ENCODE data around the gene CAMK4.

DNA sequence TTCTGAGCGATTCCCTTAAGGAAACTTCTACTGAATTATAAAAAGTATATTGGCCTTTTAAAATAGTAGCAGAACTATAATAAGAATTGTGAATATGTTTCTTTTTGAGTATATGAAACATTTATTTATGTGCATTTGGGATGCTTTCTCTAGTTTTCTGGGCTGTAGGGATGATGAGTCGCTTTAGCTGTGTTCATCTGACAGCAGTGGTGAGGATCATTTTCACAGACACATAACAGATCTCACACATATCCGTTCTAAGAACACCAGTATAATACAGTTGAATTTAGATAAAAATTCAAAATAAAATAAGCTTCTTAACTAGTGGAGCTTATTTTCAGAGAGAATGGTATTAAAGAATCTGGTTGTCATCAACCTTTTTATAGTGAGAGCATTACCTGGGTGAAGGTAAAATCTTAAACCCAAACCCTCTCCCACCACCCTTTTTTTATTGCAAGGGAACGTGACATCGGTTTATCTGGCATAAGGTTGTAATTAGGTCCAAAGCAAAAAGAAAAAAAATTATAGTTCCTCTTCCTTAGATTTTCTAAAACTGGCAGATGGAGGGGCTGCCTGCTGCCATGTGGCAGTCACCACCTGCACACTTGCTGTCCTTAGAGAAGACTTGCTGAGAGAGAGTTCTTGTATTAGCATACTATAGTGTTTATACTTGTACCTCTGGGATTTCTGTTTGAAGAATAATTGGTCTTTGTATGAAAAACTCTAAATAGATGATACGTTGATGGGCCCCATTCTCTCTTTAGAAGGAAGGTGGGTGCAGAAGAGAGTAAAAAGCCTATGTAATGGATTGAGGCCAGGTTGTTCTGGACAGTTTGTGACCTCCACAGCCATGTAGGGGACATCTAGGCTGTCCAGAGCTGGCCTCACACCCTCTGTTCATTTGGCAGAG, 86.8 kb downstream of the CAMK4 start:
- TF ChIP-seq, protein P1, sequence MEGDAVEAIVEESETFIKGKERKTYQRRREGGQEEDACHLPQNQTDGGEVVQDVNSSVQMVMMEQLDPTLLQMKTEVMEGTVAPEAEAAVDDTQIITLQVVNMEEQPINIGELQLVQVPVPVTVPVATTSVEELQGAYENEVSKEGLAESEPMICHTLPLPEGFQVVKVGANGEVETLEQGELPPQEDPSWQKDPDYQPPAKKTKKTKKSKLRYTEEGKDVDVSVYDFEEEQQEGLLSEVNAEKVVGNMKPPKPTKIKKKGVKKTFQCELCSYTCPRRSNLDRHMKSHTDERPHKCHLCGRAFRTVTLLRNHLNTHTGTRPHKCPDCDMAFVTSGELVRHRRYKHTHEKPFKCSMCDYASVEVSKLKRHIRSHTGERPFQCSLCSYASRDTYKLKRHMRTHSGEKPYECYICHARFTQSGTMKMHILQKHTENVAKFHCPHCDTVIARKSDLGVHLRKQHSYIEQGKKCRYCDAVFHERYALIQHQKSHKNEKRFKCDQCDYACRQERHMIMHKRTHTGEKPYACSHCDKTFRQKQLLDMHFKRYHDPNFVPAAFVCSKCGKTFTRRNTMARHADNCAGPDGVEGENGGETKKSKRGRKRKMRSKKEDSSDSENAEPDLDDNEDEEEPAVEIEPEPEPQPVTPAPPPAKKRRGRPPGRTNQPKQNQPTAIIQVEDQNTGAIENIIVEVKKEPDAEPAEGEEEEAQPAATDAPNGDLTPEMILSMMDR (IDR thresholded peaks at IDR 0.05; ENCODE audit: low read depth, low read length, poor library complexity, severe bottlenecking) = no peak
- TF ChIP-seq EZH2phosphoT487 (IDR thresholded peaks at IDR 0.05; ENCODE audit: borderline replicate concordance, low read length) = no peak
